HG03378 (cell line): ENCODE data around the gene ADGRB3.
"Not testable (repeated sequence)": the region's sequence is repeated elsewhere in the genome, so short reads cannot be mapped to it uniquely, and the experiment has no call there.

Experiments used
- ATAC-seq: cut with Tn5 transposase; IDR thresholded peaks from one replicate; pipeline ENCODE4 v1.9.1; 2021; ENCODE audit warnings: mild to moderate bottlenecking, moderate library complexity; ENCODE audit not compliant: unreplicated experiment

Gene ADGRB3

DNA sequence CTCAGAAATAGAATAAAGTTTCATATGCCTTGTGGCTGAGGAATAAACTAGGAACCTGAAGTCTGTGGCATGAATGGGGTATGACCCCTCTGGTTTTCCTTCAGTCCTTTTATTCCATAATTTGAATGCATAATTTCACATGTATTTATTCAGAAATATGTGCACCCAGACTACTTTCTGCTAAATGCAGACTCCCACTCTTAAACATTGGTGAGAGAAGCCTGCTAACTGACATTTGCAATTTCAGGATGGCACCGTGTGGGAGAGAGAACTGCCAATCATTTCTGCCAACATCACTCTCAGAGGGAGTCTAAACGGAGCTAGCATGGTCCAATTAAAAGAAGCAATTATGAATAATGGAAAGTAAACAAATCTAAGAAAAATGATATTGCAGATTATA lies 141.3 kb downstream of the ADGRB3 start:
- ATAC-seq, result no peak

- no peak for ATAC-seq
These were observed 142.9 kb downstream of the ADGRB3 start for GRCh38 chr6:68777956-68778355.

DNA sequence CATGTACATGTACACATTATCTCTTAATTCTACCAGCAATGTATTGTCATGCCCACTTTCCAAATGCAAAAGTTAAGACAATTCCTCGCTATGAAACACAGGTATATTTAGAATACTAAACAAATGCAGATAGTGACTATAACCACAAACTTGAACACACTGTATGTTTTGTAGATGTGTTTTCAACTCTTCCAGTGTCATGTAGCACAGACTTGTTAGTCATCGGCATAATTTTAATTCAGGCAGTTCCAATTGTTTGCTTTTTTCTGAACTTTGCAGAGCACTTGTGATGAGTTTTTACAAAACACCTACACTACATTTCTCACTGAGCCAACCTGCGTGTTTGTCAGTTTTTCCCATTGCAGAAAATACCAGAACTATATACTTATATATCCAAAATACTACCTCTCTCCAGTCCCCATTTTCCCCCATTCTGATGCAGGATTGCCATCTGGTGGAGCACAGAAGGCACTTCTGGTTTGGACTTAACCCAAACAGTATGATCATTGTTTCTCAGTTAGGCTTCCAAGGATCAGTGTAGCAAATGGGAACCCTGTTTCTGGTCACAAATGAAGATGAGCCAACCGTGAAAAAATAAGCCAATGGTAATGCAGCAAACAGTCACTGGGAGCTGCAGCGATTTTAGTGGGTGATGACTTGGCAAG lies 143.4 kb downstream of the ADGRB3 start:
- ATAC-seq, result no peak

GRCh38 chr6:68779366-68779765 lies 144.3 kb downstream of the ADGRB3 start:
- ATAC-seq, result no peak

DNA sequence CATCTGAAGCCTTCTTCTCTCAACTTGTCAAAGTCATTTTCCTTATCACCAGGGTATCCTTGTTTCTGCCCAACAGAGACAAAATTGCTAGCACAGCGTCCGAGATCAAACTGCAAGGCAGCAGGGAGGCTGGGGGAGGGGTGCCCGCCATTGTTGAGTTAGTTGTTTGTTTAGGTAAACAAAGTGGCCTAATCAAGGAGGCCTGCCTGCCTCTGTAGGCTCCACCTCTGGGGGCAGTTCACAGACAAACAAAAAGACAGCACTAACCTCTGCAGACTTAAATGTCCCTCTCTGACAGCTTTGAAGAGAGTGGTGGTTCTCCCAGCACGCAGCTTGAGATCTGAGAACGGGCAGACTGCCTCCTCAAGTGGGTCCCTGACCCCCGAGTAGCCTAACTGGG lies 155.0 kb downstream of the ADGRB3 start:
- ATAC-seq, result not testable (repeated sequence)

DNA sequence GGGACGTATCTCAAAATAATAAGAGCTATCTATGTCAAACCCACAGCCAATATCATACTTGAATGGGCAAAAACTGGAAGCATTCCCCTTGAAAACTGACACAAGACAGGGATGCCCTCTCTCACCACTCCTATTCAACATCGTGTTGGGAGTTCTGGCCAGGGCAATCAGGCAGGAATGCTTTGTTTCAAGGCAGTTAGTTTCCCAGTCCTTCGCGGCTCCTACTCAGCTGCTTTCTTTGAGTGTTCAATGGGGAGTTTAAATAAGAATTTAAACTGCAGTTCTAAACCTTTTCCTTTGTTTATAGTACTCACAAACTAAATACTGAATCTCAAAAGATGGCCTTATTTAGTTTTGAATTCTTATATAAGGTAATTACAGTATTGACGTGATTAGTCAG lies 179.9 kb downstream of the ADGRB3 start:
- not testable (repeated sequence) for ATAC-seq

DNA sequence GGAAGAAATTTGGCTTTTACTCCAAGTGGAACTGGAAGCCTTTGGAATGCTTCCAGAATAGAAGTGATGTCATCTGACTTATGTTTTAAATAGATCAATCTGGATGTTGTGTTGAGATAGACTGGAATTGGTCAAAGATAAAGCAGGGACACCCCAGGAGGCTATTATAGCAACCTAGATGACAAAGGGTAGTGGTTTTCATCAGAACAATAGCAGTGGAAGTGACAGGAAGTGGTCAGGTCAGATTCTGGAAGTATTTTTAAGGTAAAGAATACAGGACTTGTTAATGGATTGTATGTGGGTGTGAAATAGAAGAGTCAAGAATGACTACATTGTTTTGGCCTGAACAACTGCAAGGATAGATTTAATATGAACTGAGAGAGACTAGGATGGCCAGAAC lies 191.4 kb downstream of the ADGRB3 start:
- no peak for ATAC-seq

- ATAC-seq, result no peak
These were observed 199.5 kb downstream of the ADGRB3 start for GRCh38 chr6:68834551-68834950.

GRCh38 chr6:68838571-68838970 lies 203.5 kb downstream of the ADGRB3 start:
- ATAC-seq, result no peak

DNA sequence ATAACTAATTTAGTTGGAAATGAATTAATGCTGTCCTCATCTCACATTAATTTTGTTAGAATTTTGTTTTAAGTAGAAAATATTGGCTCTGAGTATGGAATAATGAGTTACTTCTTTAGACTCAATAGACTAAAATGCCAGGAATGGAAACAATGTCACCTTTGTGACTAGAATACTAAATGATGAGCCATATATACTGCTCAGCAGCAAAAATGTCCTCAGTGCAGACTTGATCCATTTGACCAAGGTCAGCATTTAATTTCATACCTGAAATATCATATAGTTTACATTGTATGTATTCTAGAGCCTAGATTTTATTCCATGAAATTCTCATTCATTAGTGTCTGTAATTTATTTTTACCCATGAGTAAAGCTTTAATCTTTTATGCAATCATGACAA lies 217.7 kb downstream of the ADGRB3 start:
- no peak for ATAC-seq

DNA sequence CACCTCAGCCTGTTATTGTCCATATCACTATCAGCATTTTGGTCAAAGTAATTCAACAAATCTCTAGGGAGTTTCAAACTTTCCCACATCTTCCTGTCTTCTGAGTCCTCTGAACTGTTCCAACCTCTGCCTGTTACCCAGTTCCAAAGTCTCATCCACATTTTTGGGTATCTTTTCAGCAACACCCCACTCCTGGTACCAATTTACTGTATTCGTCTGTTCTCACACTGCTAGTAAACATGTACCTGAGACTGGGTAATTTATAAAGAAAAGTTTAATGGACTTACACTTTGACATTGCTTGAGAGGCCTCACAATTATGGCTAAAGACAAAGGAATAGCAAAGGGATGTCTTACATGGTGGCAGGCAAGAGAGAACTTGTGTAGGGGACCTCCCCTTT lies 224.2 kb downstream of the ADGRB3 start:
- no peak for ATAC-seq

DNA sequence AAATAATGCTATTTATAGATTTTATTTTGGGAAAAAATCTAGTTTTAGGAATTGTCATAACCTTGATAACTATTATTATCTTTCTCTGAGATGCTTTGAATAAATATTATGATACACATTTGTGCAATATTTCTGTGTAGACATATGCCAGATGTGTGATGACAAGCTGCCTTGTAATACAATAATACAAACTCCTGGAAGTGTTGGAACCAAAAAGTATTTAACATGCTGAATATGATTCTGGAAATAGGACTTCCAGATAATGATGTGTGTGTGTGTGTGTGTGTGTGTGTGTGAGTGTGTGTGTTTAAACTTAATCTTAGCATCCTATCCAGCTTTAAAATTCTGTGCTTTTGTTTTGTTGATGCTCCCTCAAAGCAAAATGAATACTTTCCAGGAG lies 233.6 kb downstream of the ADGRB3 start:
- ATAC-seq, result no peak

DNA sequence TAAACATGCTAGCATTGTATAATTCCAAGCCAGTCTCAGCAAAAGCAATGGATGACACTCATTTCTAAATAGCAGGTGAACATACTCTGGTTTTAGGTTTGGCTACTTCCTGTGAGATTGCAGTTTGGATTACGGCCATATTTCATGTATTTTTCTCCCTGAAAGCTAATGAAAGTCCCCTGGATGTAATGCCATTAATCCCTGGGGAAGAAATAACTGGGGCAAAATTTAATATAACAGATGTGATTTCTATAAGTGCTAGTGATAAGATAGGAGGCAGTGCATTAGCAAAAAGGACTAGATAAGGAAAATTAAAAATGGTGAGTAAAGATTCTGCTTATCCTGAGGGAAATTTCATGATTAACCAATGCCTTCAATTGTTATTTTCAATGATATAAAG lies 238.2 kb downstream of the ADGRB3 start:
- no peak for ATAC-seq

DNA sequence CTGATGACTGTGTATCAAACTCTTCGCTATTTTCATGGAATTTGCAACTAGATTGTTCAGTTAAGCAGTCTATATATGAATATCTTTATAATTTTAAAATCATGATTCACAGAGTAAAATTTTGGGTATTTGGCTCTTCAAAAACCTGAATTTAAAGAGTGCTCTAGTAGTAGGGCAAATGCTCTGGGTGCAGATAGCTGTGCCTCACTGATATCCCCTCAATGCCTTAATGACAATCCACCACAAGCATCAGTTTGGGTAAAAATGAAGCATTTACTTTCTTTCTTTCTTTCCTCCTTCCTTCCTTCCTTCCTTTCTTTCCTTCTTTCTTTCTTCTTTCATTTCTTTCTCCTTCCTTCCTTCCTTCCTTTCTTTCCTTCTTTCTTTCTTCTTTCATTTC lies 239.7 kb downstream of the ADGRB3 start:
- ATAC-seq, result no peak

GRCh38 chr6:68875403-68875802 lies 240.3 kb downstream of the ADGRB3 start:
- no peak for ATAC-seq

DNA sequence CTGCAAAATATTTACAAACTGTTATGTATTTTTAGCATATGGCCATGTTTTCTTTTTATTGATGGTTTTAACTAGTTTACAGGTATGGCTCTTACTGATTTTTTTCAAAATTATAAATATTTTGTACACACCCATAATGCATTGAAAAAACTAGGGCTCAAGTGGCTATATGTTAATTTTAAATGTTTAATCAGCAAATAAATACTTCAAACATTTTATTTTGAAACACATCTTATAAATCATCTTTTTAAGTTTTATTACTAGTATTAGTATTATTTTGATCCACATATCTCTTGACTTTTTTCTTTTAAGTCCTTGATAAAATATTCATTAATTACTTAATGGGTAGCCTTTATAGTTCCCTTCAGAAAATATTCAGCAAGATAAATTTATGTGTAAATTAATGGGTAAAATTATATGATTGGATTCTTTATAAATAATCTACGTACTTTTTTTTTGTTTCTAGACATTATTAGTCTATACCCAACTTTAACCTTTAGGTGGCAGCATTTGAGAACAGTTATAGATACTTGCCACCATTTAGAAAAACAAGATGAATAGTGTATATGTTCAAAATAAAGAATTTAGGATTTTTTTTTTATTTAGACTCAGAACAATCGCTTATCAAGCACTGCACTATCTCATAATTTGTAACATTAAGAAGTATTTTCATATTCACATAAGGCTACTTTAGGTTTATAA lies 241.9 kb downstream of the ADGRB3 start:
- ATAC-seq, result peak; percentile 84

DNA sequence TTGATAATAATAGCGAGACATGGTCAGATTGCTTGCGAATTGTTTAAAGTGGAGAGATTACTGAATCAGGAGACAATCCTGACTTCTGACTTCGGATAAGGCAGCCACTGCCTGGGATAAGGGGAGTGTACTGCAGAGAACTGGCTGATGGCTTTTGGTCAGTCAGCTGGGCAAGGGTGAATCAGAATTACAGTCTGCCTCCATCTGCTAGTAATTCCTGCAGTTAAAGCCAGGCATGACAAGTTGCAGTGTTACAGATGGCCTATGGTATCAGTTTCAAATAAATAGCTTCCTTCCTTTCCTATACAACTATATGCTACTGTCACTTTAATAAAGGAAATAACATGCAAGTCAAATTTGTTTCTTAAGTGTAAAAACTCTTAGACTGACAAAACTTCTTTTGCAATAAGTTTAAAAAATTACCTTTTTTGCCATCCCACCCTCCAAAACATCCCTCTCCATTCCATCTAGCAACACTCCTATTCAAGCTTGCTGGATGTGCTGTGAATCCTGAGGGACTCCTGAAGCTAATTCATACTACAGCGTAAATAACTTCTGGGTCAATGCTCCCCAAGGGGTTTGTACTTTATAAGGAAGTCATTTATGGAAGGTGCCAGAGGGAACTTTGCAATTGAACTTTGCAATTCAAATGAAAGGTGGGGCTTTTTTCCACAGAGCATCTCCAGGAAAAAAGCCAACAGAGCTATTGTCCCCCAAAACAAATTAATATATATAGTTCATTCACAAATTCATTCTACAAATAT lies 245.2 kb downstream of the ADGRB3 start:
- no peak for ATAC-seq

DNA sequence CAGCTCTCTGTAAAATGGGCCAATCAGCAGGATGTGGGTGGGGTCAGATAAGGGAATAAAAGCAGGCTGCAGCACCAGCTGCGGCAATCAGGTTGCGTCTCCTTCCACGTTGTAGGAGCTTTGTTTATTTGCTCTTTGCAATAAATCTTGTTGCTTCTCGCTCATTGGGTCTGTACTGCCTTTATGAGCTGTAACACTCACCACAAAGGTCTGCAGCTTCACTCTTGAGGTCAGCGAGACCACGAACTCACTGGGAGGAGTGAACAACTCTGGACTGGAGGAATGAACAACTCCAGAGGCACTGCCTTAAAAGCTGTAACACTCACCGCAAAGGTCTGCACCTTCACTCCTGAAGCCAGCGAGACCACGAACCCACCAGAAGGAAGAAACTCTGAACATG lies 248.2 kb downstream of the ADGRB3 start:
- not testable (repeated sequence) for ATAC-seq

DNA sequence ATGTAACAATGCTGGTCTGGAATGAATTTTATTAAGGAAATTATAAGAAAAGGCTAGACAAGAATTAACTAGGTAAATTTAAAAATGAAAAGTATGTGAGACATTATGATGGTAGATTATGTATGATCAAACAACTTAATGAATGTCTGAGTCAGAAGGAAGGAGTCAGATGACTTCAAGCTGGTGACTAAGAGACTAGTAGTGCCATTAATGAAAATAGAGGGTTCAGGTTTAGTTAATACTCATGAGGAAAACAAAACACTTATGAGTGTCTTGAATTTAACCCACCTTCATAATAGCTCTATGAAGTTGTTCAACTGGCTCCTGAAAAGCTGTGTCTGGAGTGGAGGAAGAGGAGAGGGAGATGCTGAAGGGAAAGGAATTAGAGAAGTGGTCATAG lies 256.3 kb downstream of the ADGRB3 start:
- ATAC-seq, result no peak

DNA sequence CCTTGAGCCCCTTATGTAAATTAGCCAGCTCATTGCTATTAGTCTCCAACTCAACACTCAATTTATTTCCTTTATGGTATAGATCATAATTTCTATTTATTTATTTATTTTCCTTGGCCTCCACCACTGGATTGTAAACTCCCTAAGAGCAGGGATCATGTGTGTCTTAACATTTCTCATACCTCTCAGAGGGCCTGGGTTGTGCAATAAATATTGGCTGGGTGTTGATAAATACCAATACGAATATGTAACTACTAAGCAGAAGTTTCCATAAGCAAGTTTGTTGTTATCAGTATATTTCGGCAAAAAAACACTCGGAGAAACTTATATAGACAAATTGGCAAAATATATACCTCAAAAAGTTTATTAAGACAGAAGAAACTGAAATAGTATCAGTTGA lies 257.4 kb downstream of the ADGRB3 start:
- ATAC-seq, result no peak

DNA sequence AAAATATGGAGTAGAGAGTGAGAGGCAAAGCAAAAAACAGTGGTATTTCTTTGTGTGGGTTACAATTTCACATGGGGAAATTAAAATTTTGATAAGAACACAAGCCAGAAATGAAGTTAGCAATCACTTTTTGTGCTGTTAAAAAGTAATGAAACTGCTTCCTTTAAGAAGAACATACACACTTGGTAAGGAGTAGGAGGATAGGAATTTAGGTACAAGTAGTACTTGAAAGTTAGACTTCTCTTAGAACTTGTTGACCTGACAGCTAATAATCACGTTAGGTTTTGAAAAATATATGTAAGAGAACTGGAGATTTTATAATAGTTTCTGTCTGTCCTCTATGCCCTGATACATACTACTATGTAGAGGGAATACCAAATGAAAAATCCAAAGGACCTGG lies 260.8 kb downstream of the ADGRB3 start:
- no peak for ATAC-seq

DNA sequence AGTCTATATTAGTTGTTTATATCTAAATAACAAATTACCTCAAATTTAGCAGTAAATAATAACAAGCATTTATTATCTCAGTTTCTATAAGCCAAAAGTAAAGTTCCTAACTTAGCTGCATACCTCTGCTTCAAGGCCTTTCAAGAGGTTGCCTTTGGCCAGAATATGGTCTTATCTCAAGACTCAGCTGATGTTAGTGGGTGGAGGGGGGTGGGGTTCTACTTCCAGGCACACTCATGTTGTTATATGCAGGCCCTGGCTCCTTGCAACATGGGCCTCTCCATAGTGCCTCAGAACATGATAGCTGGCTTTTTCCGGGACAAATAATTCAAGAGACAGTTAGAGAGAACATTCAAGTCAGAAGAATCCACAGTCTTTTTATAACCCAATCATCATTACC lies 266.0 kb downstream of the ADGRB3 start:
- no peak for ATAC-seq
